HTERT RPE-1 (cell line): Measurements from ENCODE around the gene NAA60.
"Not testable (repeated sequence)": the region's sequence is repeated elsewhere in the genome, so short reads cannot be mapped to it uniquely, and the experiment has no call there.

Experiments used
- in situ Hi-C: fragments of 300-500 bp; cut with MboI; formaldehyde crosslinking; loops from 4 replicates; pipeline ENCODE4 v1.14.3; 2020; ENCODE audit warnings: low sequenced_read_pairs

NAA60 gene

DNA sequence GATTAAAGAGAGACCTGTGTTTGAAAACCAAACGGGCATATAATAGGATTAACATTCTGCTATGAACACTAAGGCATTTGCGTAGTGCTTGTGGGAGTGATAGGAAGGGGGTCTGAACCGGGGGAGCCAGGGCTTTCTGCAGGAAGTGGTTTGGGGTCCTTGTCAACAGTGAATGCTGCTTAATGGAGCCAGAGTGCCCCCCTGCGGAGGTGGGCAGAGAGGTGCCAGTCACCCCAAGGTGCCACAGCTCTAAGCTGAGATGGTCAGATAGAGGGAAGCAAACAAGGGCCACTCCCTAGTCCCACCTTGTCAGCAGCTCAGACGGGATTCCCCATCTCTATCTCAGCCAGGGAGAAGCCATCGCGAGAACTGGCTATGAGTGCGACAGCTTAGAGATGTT, 17.7 kb downstream of the NAA60 start:
- in situ Hi-C loops: no loop called here

GRCh38 chr16:3465301-3465700, 21.8 kb downstream of the NAA60 start:
- in situ Hi-C loops: no loop called here

- in situ Hi-C loops: no loop called here
These were observed 22.6 kb downstream of the NAA60 start for GRCh38 chr16:3465911-3466584.

GRCh38 chr16:3467182-3467581, 23.7 kb downstream of the NAA60 start:
- in situ Hi-C loops: no loop called here

GRCh38 chr16:3467921-3468320, 24.4 kb downstream of the NAA60 start:
- in situ Hi-C loops: no loop called here

DNA sequence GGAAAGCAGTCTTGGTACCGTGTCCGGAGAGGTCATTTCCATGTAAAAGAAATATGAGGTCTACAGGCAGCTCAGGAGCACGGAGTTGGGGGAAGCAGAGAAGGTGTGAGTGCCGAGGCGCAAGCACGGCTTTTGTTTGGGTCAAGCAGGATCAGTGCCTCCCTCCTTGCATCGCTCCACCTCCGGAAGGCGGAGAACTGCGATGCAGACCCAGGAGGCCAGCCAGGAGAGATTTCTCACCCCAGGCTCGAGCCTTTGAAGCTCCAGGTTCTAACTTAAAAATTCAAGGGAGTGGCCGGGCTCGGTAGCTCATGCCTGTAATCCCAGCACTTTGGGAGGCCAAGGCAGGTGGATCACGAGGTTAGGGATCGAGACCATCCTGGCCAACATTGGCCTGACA, 25.0 kb downstream of the NAA60 start:
- in situ Hi-C loops: no loop called here

- in situ Hi-C loops: no loop called here
These were observed 26.3 kb downstream of the NAA60 start for GRCh38 chr16:3469736-3470135.

- in situ Hi-C loops: no loop called here
These were observed 27.2 kb downstream of the NAA60 start for GRCh38 chr16:3470723-3471122.

- in situ Hi-C loops: no loop called here
These were observed 28.2 kb downstream of the NAA60 start for GRCh38 chr16:3471518-3472176.

GRCh38 chr16:3472878-3473595, 29.6 kb downstream of the NAA60 start:
- in situ Hi-C loops: no loop called here

GRCh38 chr16:3473596-3473943, 30.1 kb downstream of the NAA60 start:
- in situ Hi-C loops: not testable (repeated sequence)

- in situ Hi-C loops: no loop called here
These were observed 30.8 kb downstream of the NAA60 start for GRCh38 chr16:3474136-3474779.

DNA sequence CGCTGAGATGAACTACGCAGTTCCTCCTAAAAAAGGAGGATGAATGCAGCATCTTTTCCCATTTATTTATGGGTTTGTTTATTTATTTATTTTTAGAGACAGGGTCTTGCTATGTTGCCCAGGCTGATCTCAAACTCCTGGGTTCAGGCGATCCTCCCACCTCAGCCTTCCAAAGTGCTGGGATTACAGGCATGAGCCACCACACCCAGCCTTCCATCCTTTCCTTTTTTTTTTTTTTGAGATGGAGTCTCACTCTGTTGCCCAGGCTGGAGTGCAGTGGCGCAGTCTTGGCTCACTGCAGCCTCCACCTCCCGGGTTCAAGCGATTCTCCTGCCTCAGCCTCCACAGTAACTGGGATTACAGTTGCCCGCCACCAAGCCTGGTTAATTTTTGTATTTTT, 31.4 kb downstream of the NAA60 start:
- in situ Hi-C loops: not testable (repeated sequence)

DNA sequence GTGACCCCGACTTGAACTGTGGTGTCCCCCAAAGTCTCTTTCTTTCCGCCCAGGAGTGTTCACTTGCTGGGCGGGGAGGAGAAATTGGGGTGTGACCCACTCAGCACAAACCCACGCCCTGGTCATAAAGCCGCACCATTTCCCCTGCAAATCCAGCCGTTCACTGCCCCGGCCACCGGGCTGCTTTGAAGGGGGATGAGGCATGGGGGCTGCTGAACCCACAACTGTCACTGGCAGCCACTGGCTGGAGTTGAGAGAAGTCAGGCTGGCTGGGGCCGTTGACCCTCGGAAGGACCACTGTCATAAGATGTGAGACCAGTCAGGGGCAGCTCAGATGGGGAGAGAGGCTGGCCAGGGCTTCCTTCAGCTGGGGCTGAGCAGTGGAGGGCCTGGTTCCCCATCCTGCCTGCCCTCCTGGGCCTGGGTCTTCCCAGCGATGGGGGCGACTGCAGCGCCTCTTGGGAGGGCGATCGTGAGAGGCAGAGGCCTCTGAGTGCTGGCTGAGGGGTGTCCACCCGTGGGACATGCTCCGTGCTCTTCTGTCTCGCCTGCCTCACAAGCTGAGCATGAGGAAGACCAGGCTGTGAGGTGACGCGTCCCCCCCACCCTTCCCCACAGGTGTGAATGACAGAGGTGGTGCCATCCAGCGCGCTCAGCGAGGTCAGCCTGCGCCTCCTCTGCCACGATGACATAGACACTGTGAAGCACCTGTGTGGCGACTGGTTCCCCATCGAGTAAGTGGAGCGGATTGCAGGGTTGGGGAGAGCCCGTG, 32.3 kb downstream of the NAA60 start:
- in situ Hi-C loops: no loop called here

- in situ Hi-C loops: no loop called here
These were observed 32.9 kb downstream of the NAA60 start for GRCh38 chr16:3476409-3476808.

DNA sequence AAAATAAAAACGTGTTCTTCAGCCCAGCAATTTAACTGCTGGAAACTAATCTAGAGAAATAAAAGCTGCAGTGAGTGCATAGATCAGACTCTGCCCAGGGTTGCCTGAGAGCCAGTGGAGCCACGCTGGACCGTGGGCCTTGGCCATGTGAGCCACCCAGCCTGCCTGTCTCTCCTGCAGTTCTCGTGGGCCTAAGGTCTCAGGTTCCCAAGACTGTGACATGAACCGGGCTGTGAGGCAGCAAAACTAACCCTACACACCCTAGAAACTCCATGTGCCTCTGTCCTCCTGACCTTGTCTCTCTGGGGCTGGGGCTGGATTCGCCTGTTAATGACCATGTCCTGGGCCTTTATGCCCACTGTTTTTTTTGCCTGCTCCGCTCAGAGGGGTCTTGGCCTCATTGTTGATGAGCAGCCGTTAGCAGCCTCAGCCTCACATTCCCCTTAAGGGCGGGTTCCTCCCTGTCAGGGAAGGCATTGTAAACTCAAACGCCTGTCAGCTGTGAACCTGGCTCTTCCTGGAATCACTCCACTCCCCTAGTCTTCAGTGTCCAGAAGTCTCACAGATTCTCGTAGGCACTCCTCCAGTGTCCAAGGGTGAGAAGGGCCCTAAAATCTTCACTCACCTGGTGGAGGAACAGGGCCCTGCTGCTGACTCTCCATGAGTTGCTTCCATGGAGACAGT, 34.9 kb downstream of the NAA60 start:
- in situ Hi-C loops: no loop called here

- in situ Hi-C loops: no loop called here
These were observed 36.3 kb downstream of the NAA60 start for GRCh38 chr16:3479654-3480216.

DNA sequence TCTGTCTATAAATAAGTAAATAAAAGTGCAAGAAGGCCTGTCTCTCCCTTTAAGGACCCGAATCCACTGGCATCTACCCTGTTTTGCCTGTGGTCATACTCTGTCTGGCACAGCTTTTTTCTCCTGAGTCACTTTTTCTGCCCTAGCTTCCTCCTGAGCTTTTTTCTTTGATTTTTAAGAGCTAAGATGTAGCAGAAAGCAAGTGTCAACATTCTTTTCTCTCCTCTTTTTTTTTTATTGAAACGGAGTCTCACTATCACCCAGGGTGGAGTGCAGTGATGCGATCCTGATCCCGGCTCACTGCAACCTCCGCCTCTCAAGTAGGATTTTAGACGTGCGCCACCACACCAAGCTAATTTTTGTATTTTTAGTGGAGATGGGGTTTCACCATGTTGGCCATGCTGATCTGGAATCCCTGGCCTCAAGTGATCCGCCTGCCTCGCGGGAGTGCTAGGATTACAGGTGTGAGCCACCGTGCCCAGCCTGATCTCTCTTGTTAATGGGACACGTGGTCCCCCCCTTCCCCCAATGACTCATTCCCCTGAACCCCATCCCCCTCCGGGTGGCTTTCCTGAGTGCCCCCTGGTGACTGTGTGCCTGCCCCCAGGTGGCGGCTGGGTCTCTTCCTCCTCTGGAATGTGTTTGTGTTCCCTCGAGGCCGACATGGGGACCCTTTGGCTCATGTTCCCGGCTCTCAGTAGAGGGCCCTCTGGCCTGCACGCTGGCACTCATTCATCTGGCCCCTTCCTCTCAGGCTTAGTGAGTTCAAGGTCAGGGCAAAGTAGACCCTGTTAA, 37.6 kb downstream of the NAA60 start:
- in situ Hi-C loops: no loop called here
